Uterus (tissue), 4 donors: Measurements from ENCODE around the gene CCDC177. TPM values are rescaled to one million over a fixed set of nuclear protein-coding genes. Genes with fewer than 3 reads are reported as not detected.

Experiments used
- DNase-seq, 2 donors: peaks; one replicate each; pipeline ENCODE4 v3.0.0-alpha.2; 2019 to 2020
- H3K27ac ChIP-seq, 2 donors: fragments of 200-600 bp; sonication (generic); 1 replicate in 1 of 2; 2 replicates in 1 of 2; pipeline ENCODE4 v1.5.1; 2016 to 2018
- H3K27me3 ChIP-seq, 2 donors: fragments of 200-600 bp; sonication (generic); one replicate each; pipeline ENCODE4 v1.5.1; 2018 to 2019; ENCODE audit warnings: control low read depth in 1 of 2
- H3K36me3 ChIP-seq, 2 donors: fragments of 200-600 bp; sonication (generic); one replicate each; pipeline ENCODE4 v1.5.1; 2019; ENCODE audit warnings: control low read depth in 1 of 2
- H3K4me1 ChIP-seq, 2 donors: fragments of 200-600 bp; sonication (generic); one replicate each; pipeline ENCODE4 v1.5.1; 2018 to 2019; ENCODE audit warnings: control low read depth in 1 of 2
- H3K4me3 ChIP-seq, 2 donors: fragments of 200-600 bp; sonication (generic); 1 replicate in 1 of 2; 2 replicates in 1 of 2; pipeline ENCODE4 v1.5.1; 2018 to 2019; ENCODE audit warnings: mild to moderate bottlenecking in 1 of 2
- H3K9me3 ChIP-seq, 2 donors: fragments of 200-600 bp; sonication (generic); one replicate each; pipeline ENCODE4 v1.5.1; 2019; ENCODE audit warnings: control low read depth in 1 of 2
- POLR2A ChIP-seq, 2 donors: fragments of 450-650 bp; IDR thresholded peaks; one replicate each; pipeline ENCODE4 v1.6.1; 2016; ENCODE audit warnings: antibody characterized with exemption in 2 of 2, mild to moderate bottlenecking in 1 of 2, moderate library complexity in 1 of 2
- intact Hi-C: fragments of 100-400 bp; cut with DNase I; formaldehyde crosslinking; loops from one replicate; pipeline ENCODE4 v1.15.1; 2023; ENCODE audit warnings: low total_unique reads
- total RNA-seq, 4 donors: library from RNA; depleted of rRNA in 3 of 4; stranded (reverse); fragments of >200 nt in 3 of 4; gene quantifications; one replicate each; pipeline versions ENCODE4 v1.1.0 to v1.2.4, GENCODE V29; 2014 to 2023
- TF ChIP-seq, protein P1 (sequence below), 4 experiments: fragments of 200-600 bp in 2 of 4; fragments of 450-650 bp in 2 of 4; sonication (generic) in 2 of 4; IDR thresholded peaks; one replicate each; pipeline ENCODE4 v1.5.1; 2016 to 2019; ENCODE audit warnings: antibody characterized with exemption in 4 of 4, mild to moderate bottlenecking in 2 of 4, moderate library complexity in 1 of 4
- donor health status: DM: yes; HTN: yes; CAD: no.

CCDC177 gene
- total RNA-seq, 4 donors from 2014 or later = not detected

- no peak for DNase-seq
- intact Hi-C loops = no loop called here
- no peak overlapping the region for H3K4me3 ChIP-seq
- H3K36me3 ChIP-seq = no peaks in the 10 kb centered on the region
- H3K27ac ChIP-seq = no peak overlapping the region
- no peaks in the 10 kb centered on the region for H3K4me1 ChIP-seq
- H3K9me3 ChIP-seq = no peaks in the 10 kb centered on the region
- no peaks in the 10 kb centered on the region for H3K27me3 ChIP-seq
- TF ChIP-seq, protein P1, sequence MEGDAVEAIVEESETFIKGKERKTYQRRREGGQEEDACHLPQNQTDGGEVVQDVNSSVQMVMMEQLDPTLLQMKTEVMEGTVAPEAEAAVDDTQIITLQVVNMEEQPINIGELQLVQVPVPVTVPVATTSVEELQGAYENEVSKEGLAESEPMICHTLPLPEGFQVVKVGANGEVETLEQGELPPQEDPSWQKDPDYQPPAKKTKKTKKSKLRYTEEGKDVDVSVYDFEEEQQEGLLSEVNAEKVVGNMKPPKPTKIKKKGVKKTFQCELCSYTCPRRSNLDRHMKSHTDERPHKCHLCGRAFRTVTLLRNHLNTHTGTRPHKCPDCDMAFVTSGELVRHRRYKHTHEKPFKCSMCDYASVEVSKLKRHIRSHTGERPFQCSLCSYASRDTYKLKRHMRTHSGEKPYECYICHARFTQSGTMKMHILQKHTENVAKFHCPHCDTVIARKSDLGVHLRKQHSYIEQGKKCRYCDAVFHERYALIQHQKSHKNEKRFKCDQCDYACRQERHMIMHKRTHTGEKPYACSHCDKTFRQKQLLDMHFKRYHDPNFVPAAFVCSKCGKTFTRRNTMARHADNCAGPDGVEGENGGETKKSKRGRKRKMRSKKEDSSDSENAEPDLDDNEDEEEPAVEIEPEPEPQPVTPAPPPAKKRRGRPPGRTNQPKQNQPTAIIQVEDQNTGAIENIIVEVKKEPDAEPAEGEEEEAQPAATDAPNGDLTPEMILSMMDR (IDR thresholded peaks at IDR 0.05) = no peak
- TF ChIP-seq POLR2A (IDR thresholded peaks at IDR 0.05) = no peak
Observed at GRCh38 chr14:69538766-69539165, 35.9 kb downstream of the CCDC177 start.

GRCh38 chr14:69537900-69538299, 36.8 kb downstream of the CCDC177 start:
- TF ChIP-seq, protein P1 (IDR thresholded peaks at IDR 0.05) = no peak
- no peak for TF ChIP-seq POLR2A (IDR thresholded peaks at IDR 0.05)
- no peak overlapping the region for H3K4me3 ChIP-seq
- H3K4me1 ChIP-seq = no peaks in the 10 kb centered on the region
- H3K36me3 ChIP-seq = no peaks in the 10 kb centered on the region
- H3K27ac ChIP-seq = no peak overlapping the region
- no peaks in the 10 kb centered on the region for H3K27me3 ChIP-seq
- intact Hi-C loops = no loop called here
- no peaks in the 10 kb centered on the region for H3K9me3 ChIP-seq
- no peak for DNase-seq

DNA sequence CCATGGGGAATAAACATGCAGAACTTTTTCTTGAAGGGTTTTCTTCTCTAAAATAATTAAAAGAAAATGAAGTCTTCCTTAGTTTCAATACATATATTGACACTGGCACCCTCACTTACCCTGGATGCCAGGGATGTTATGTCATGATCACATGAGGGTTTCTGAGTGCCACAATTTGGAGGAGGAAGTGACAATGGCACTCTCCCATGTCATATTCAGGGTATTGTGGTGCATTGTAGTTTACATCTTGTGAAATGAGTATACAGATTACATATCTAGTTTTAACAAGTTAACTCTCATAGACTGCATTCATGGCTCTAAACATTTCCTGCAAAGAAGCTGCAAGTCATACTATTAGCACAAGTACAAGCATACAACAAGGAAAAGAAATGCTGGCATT, 37.7 kb downstream of the CCDC177 start:
- intact Hi-C loops = no loop called here

DNA sequence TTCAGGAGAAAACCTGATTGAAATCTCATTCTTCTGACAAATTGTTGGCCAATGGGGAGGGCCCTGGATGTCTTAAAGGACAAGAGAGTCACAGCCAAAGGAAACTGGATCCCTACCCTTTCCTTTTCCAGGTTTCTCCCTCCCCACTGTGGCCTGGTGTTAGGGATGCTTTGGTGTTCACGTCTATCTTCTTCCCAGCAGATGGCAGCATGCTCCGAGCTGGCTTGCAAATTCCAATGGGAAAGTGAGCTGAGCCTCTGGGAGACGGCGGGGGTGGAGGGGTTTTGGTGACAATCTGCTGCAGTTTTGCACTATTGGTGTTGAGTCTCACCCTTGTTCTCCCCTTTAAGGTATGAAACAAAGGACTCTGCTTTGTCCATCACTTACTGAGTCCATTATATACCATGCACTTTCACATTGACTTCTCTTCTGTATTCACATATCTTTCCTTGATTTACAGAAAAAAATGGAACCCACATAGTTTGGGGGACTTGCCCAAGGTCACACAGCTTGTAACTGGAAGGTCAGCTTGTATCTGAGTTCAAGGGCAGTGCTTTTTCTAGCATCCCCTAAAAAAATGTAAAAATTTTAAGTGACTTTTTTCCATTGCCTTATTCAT, 39.3 kb downstream of the CCDC177 start:
- Histone ChIP-seq H3K9me3 (no peaks in the 10 kb centered on the region), H3K36me3 (no peaks in the 10 kb centered on the region), H3K27ac (no peak overlapping the region), H3K27me3 (no peaks in the 10 kb centered on the region), H3K4me1 (no peaks in the 10 kb centered on the region), H3K4me3 (no peak overlapping the region)
- TF ChIP-seq, protein P1 (IDR thresholded peaks at IDR 0.05) = peak; percentile 19 to 52 (median 42)
- no peak for TF ChIP-seq POLR2A (IDR thresholded peaks at IDR 0.05)
- intact Hi-C loops = no loop called here
- peak in 1 of 2 donors; percentile 24 for DNase-seq

More for the DNA sequence above, 37.7 kb downstream of the CCDC177 start:
- Histone ChIP-seq H3K9me3 (no peaks in the 10 kb centered on the region), H3K4me3 (no peak overlapping the region), H3K4me1 (no peaks in the 10 kb centered on the region), H3K27ac (no peak overlapping the region), H3K27me3 (no peaks in the 10 kb centered on the region), H3K36me3 (no peaks in the 10 kb centered on the region)
- TF ChIP-seq, protein P1 (IDR thresholded peaks at IDR 0.05) = no peak
- TF ChIP-seq POLR2A (IDR thresholded peaks at IDR 0.05) = no peak
- DNase-seq = no peak

DNA sequence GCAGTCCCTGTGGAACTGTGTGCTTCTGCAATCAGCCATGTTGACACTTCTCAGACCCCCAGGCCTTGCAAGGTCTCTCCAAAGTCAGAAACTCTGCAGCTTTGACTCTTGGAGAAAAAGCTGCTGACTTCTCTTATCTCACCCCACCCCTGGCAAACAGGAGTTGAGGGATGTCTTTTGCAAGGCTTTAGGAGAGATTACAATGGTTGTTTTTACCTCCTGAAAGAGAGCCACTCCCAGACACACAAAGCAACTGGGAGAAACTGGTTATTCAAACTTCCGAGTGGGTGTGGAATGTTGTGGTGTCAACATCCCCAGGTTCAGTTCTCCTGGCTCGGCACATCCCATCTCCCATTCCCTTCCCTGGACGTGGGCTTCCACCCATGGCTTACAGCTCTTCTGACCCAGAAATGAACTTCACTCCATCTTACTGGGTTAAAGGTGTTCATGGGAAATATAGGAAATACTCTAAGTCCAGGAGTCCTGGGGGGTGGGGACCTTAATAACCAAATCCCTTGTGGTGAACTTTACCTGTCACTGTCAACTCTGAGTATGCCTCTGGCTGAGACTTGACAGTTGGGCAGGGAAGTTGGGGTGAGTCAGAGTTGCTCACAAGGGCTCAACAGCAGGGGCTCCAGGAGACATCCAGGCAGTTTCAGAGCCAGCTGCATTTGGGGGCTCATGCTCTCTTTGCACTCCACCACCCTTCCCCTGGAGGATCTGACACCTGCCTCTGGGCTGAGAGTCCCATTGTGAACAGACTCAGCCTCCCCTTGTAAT, 41.9 kb downstream of the CCDC177 start:
- no peak for DNase-seq
- Histone ChIP-seq H3K4me1 (no peaks in the 10 kb centered on the region), H3K27ac (no peak overlapping the region), H3K4me3 (no peak overlapping the region), H3K36me3 (no peaks in the 10 kb centered on the region), H3K9me3 (no peaks in the 10 kb centered on the region), H3K27me3 (no peaks in the 10 kb centered on the region)
- intact Hi-C loops = no loop called here
- TF ChIP-seq, protein P1 (IDR thresholded peaks at IDR 0.05) = no peak
- no peak for TF ChIP-seq POLR2A (IDR thresholded peaks at IDR 0.05)
